Fibroblast of lung (primary cell): ENCODE results near the gene SUPT4H1. TPM values are rescaled to one million over a fixed set of nuclear protein-coding genes. Genes with fewer than 3 reads are reported as not detected.

Experiments used
- DNase-seq, 2 donors: peaks; one replicate each; pipeline versions ENCODE4 v3.0.0 to v3.0.0-alpha.2; 2010; ENCODE audit warnings: low read depth in 2 of 2
- H2AFZ ChIP-seq: 2 replicates; pipeline ENCODE4 v1.5.1; 2012; ENCODE audit warnings: low read length, control low read depth, inconsistent platforms
- H3K27ac ChIP-seq: 2 replicates; pipeline ENCODE4 v1.5.1; 2011; ENCODE audit warnings: low read length, control low read depth; ENCODE audit not compliant: insufficient read depth
- H3K27me3 ChIP-seq: 2 replicates; pipeline ENCODE4 v1.5.1; 2011; ENCODE audit warnings: mild to moderate bottlenecking, low read length; ENCODE audit not compliant: control insufficient read depth, insufficient read depth
- H3K36me3 ChIP-seq: 2 replicates; pipeline ENCODE4 v1.5.1; 2011; ENCODE audit warnings: low read length; ENCODE audit not compliant: control insufficient read depth, insufficient read depth
- H3K4me1 ChIP-seq: 2 replicates; pipeline ENCODE4 v1.5.1; 2011; ENCODE audit warnings: low read length; ENCODE audit not compliant: control insufficient read depth, insufficient read depth; ENCODE audit errors: extremely low read depth
- H3K4me2 ChIP-seq: 2 replicates; pipeline ENCODE4 v1.5.1; 2011; ENCODE audit warnings: low read length, control low read depth; ENCODE audit not compliant: insufficient read depth; ENCODE audit errors: extremely low read depth
- H3K4me3 ChIP-seq, 4 experiments: fragments of 200-600 bp in 1 of 4; sonication (generic) in 1 of 4; replicated peaks in 1 of 4; 2 replicates each; pipeline ENCODE4 v1.5.1; 2011 to 2016; ENCODE audit warnings: low read length in 4 of 4, low read depth in 3 of 4, mild to moderate bottlenecking in 3 of 4, control low read depth in 2 of 4, inconsistent platforms in 1 of 4, mixed read lengths in 1 of 4; ENCODE audit not compliant: insufficient read depth in 1 of 4; ENCODE audit errors: control extremely low read depth in 1 of 4
- H3K79me2 ChIP-seq: 2 replicates; pipeline ENCODE4 v1.5.1; 2012; ENCODE audit warnings: mild to moderate bottlenecking, low read length, inconsistent platforms; ENCODE audit not compliant: control insufficient read depth, insufficient read depth
- H3K9ac ChIP-seq: 2 replicates; pipeline ENCODE4 v1.5.1; 2011; ENCODE audit warnings: mild to moderate bottlenecking, low read length, control low read depth; ENCODE audit not compliant: insufficient read depth
- H3K9me3 ChIP-seq: 2 replicates; pipeline ENCODE4 v1.5.1; 2012; ENCODE audit warnings: low read depth, low read length; ENCODE audit not compliant: control insufficient read depth, insufficient read depth
- H4K20me1 ChIP-seq: 2 replicates; pipeline ENCODE4 v1.5.1; 2011; ENCODE audit warnings: low read length; ENCODE audit not compliant: control insufficient read depth, insufficient read depth; ENCODE audit errors: extremely low read depth
- EZH2 ChIP-seq: IDR thresholded peaks from 2 replicates; pipeline ENCODE4 v1.5.1; 2012; ENCODE audit warnings: low read length, control low read depth, mild to moderate bottlenecking; ENCODE audit errors: missing control alignments
- polyA plus RNA-seq, 2 donors: library from polyadenylated mRNA; depleted of rRNA in 1 of 2; stranded (reverse) in 1 of 2; unstranded in 1 of 2; fragments of >200 nt; gene quantifications; 2 replicates each; pipeline ENCODE4 v1.2.1, GENCODE V29; 2011 to 2012; ENCODE audit warnings: missing spikeins in 1 of 2
- total RNA-seq: library from RNA; depleted of rRNA; stranded (reverse); fragments of >200 nt; gene quantifications from 2 replicates; pipeline ENCODE4 v1.2.1, GENCODE V29; 2014
- TF ChIP-seq, protein P1 (sequence below), 2 donors: IDR thresholded peaks in 1 of 2; conservative IDR thresholded peaks in 1 of 2; 1 replicate in 1 of 2; 2 replicates in 1 of 2; pipeline ENCODE4 v1.5.1; 2011 to 2012; ENCODE audit warnings: low read length in 2 of 2, control low read depth in 1 of 2, inconsistent platforms in 1 of 2, low read depth in 1 of 2, mild to moderate bottlenecking in 1 of 2

The SUPT4H1 gene
- total and polyA plus RNA-seq, 2 donors (not counting 1 experiment from before 2014, with no cell fraction given): 41.9 to 207 TPM

DNA sequence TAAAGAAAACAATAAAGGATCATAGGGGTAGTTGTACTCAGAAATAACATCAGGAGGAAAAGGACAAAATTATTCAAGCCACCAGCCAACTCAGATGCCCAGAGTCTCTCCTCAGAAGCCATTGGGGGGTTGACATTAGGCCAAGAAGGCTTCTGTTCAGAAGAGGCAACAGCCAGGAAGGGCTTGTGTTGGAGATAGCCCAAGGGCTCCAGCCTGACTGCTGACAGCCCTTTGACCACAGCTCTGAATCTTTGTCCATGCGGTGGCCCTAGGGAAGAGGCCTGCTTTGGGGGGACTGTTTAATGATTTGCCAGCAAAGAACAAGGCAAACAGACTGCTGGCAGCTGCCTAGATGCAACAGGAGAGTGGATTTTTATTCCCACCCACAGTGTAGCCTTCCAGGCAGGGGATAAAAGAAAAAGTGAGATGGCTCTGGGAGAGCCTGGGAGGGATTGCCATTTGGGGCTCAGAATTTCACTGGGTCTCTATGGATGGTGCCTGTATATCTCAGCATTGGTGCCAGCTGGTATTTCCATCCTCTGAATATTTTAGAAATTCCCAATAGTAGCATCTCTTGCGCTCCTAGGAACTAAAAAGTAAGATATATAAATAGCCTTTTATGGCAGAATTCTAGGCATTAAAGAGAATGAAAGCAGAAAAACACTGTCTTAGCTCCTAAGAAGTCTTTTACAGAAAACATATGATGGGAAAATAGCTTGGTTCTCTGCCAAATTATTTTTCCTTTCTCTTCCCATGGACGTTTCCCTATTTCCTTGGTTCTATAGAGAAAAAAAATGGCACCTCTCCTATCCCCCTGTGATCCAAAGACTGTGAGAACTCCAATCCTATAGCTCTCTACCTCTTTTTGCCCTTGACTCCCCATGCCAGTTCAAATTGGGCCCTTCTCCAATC lies 29.4 kb upstream of the SUPT4H1 start:
- H4K20me1 ChIP-seq: no peaks in the 10 kb centered on the region
- no peak for DNase-seq
- no peak for TF ChIP-seq EZH2
- TF ChIP-seq, protein P1, sequence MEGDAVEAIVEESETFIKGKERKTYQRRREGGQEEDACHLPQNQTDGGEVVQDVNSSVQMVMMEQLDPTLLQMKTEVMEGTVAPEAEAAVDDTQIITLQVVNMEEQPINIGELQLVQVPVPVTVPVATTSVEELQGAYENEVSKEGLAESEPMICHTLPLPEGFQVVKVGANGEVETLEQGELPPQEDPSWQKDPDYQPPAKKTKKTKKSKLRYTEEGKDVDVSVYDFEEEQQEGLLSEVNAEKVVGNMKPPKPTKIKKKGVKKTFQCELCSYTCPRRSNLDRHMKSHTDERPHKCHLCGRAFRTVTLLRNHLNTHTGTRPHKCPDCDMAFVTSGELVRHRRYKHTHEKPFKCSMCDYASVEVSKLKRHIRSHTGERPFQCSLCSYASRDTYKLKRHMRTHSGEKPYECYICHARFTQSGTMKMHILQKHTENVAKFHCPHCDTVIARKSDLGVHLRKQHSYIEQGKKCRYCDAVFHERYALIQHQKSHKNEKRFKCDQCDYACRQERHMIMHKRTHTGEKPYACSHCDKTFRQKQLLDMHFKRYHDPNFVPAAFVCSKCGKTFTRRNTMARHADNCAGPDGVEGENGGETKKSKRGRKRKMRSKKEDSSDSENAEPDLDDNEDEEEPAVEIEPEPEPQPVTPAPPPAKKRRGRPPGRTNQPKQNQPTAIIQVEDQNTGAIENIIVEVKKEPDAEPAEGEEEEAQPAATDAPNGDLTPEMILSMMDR (conservative IDR thresholded peaks at IDR 0.05 in 1 of 2, IDR thresholded peaks at IDR 0.05 in 1 of 2; ENCODE audit: low read depth in 1 of 2, low read length in 2 of 2): no peak

GRCh38 chr17:58380207-58381123 lies 28.5 kb upstream of the SUPT4H1 start:
- Histone ChIP-seq H3K27me3 (no peaks in the 10 kb centered on the region), H3K27ac (no peak overlapping the region), H3K9me3 (no peaks in the 10 kb centered on the region), H2AFZ (no peak overlapping the region), H3K36me3 (no peaks in the 10 kb centered on the region), H3K4me1 (no peaks in the 10 kb centered on the region), H3K79me2 (no peaks in the 10 kb centered on the region), H3K4me3 (no peak overlapping the region), H4K20me1 (no peaks in the 10 kb centered on the region), H3K4me2 (no peak overlapping the region), H3K9ac (no peak overlapping the region)
- TF ChIP-seq, protein P1 (conservative IDR thresholded peaks at IDR 0.05 in 1 of 2, IDR thresholded peaks at IDR 0.05 in 1 of 2; ENCODE audit: low read depth in 1 of 2, low read length in 2 of 2): no peak
- TF ChIP-seq EZH2: no peak
- DNase-seq: no peak

More for the DNA sequence above, 29.4 kb upstream of the SUPT4H1 start:
- Histone ChIP-seq H3K9me3 (no peaks in the 10 kb centered on the region), H3K4me3 (no peak overlapping the region), H3K4me2 (no peak overlapping the region), H3K36me3 (no peaks in the 10 kb centered on the region), H3K79me2 (no peaks in the 10 kb centered on the region), H2AFZ (no peak overlapping the region), H3K27ac (no peak overlapping the region), H3K4me1 (no peaks in the 10 kb centered on the region), H3K27me3 (no peaks in the 10 kb centered on the region), H3K9ac (no peak overlapping the region)

GRCh38 chr17:58379511-58379824 lies 27.5 kb upstream of the SUPT4H1 start:
- TF ChIP-seq, protein P1 (conservative IDR thresholded peaks at IDR 0.05 in 1 of 2, IDR thresholded peaks at IDR 0.05 in 1 of 2; ENCODE audit: low read depth in 1 of 2, low read length in 2 of 2): no peak
- TF ChIP-seq EZH2: no peak
- DNase-seq: no peak
- Histone ChIP-seq H3K79me2 (no peaks in the 10 kb centered on the region), H3K4me1 (no peaks in the 10 kb centered on the region), H3K4me3 (no peak overlapping the region), H2AFZ (no peak overlapping the region), H3K9me3 (no peaks in the 10 kb centered on the region), H4K20me1 (no peaks in the 10 kb centered on the region), H3K4me2 (no peak overlapping the region), H3K9ac (no peak overlapping the region), H3K36me3 (no peaks in the 10 kb centered on the region), H3K27ac (no peak overlapping the region), H3K27me3 (no peaks in the 10 kb centered on the region)
